H1 (cell line): ENCODE data around the gene WDR35. TPM values are rescaled to one million over a fixed set of nuclear protein-coding genes. Genes with fewer than 3 reads are reported as not detected.

Experiments
- CTCF ChIA-PET: fragments of 300-600 bp; sonication (Branson Sonifier 250); formaldehyde crosslinking; loops from one replicate; lab custom pipeline; 2021; ENCODE audit not compliant: partially characterized antibody; lab: Charles Lee
- POLR2A ChIA-PET: fragments of 300-600 bp; sonication (Branson Sonifier 250); formaldehyde crosslinking; loops from one replicate; lab custom pipeline; 2021; ENCODE audit warnings: inconsistent platforms; ENCODE audit not compliant: partially characterized antibody; lab: Charles Lee
- DNase-seq, 2 experiments: peaks; one replicate each; pipeline versions ENCODE4 v3.0.0 to v3.0.0-alpha.2; 2010 to 2022; ENCODE audit warnings: low spot score in 2 of 2, low read depth in 1 of 2, mixed read lengths in 1 of 2
- FAIRE-seq: peaks from 2 replicates; lab custom pipeline; 2011; peaks lifted over from hg19 to GRCh38; lab: Jason Lieb, UNC
- H2AFZ ChIP-seq: 2 replicates; pipeline ENCODE4 v1.8.1; 2012; ENCODE audit warnings: low read length, inconsistent platforms
- H2AK5ac ChIP-seq: 2 replicates; pipeline ENCODE4 v1.6.1; 2013; ENCODE audit warnings: low read depth, low read length
- H2BK120ac ChIP-seq: replicated peaks from 2 replicates; pipeline ENCODE3; 2013; ENCODE audit warnings: low read depth, low read length, inconsistent platforms
- H2BK12ac ChIP-seq: 2 replicates; pipeline ENCODE4 v1.6.1; 2013; ENCODE audit warnings: low read depth, low read length
- H2BK15ac ChIP-seq: 2 replicates; pipeline ENCODE4 v1.6.1; 2013; ENCODE audit warnings: low read length
- H2BK20ac ChIP-seq: 2 replicates; pipeline ENCODE4 v1.6.1; 2013; ENCODE audit warnings: low read length
- H2BK5ac ChIP-seq: 2 replicates; pipeline ENCODE4 v1.6.1; 2013; ENCODE audit warnings: low read depth, low read length
- H3K14ac ChIP-seq: 2 replicates; pipeline ENCODE4 v1.6.1; 2013; ENCODE audit warnings: inconsistent platforms; ENCODE audit not compliant: insufficient read length
- H3K18ac ChIP-seq: 2 replicates; pipeline ENCODE4 v1.6.1; 2013; ENCODE audit warnings: low read length; ENCODE audit errors: extremely low read depth
- H3K23ac ChIP-seq: 2 replicates; pipeline ENCODE4 v1.6.1; 2013; ENCODE audit warnings: inconsistent platforms; ENCODE audit not compliant: insufficient read length
- H3K23me2 ChIP-seq: 2 replicates; pipeline ENCODE4 v1.6.1; 2013; ENCODE audit warnings: low read depth, low read length
- H3K27ac ChIP-seq: 2 replicates; pipeline ENCODE4 v1.6.1; 2011; ENCODE audit warnings: low read depth, low read length, inconsistent platforms
- H3K27me3 ChIP-seq, 4 experiments: replicated peaks in 1 of 4; 1 replicate in 1 of 4; 2 replicates in 3 of 4; pipeline versions ENCODE4 v1.6.1 to v1.8.1; 2011 to 2013; ENCODE audit warnings: low read length in 3 of 4, mild to moderate bottlenecking in 3 of 4, inconsistent platforms in 2 of 4, mixed read lengths in 2 of 4, moderate library complexity in 1 of 4; ENCODE audit not compliant: control insufficient read depth in 3 of 4, insufficient read depth in 3 of 4; ENCODE audit errors: extremely low read depth in 1 of 4
- H3K36me3 ChIP-seq, 4 experiments: 2 replicates each; pipeline versions ENCODE4 v1.6.1 to v1.8.1; 2011 to 2013; ENCODE audit warnings: mild to moderate bottlenecking in 4 of 4, low read length in 3 of 4, moderate library complexity in 2 of 4, control low read depth in 1 of 4, inconsistent platforms in 1 of 4; ENCODE audit not compliant: insufficient read depth in 4 of 4, control insufficient read depth in 2 of 4
- H3K4ac ChIP-seq: replicated peaks from 2 replicates; pipeline ENCODE3; 2013; ENCODE audit warnings: low read length, low read depth, mixed read lengths, inconsistent platforms; ENCODE audit not compliant: insufficient read length
- H3K4me1 ChIP-seq, 4 experiments: replicated peaks in 1 of 4; 1 replicate in 1 of 4; 2 replicates in 3 of 4; pipeline versions ENCODE4 v1.6.1 to v1.8.1; 2011 to 2013; ENCODE audit warnings: low read length in 3 of 4, inconsistent platforms in 2 of 4, mixed read lengths in 1 of 4; ENCODE audit not compliant: insufficient read depth in 4 of 4, control insufficient read depth in 3 of 4
- H3K4me2 ChIP-seq, 2 experiments: 2 replicates each; pipeline versions ENCODE4 v1.6.1 to v1.8.1; 2011 to 2013; ENCODE audit warnings: low read depth in 2 of 2, low read length in 2 of 2, control low read depth in 1 of 2, inconsistent platforms in 1 of 2, mild to moderate bottlenecking in 1 of 2; ENCODE audit not compliant: insufficient read depth in 1 of 2
- H3K4me3 ChIP-seq, 4 experiments: fragments of 200-600, 300-600 bp in 1 of 4; sonication (generic), shearing (Covaris generic), sonication (Bioruptor Twin) in 1 of 4; 2 replicates each; pipeline versions ENCODE4 v1.5.1 to v1.8.1; 2011 to 2016; ENCODE audit warnings: low read length in 4 of 4, low read depth in 3 of 4, control low read depth in 2 of 4, inconsistent platforms in 2 of 4, mild to moderate bottlenecking in 2 of 4, mixed read lengths in 1 of 4, moderate library complexity in 1 of 4; ENCODE audit not compliant: insufficient read depth in 2 of 4; ENCODE audit errors: extremely low read depth in 1 of 4
- H3K56ac ChIP-seq: replicated peaks from 2 replicates; pipeline ENCODE3; 2013; ENCODE audit warnings: low read depth, mild to moderate bottlenecking, mixed read lengths, low read length, inconsistent platforms; ENCODE audit not compliant: insufficient read length
- H3K79me1 ChIP-seq: 2 replicates; pipeline ENCODE4 v1.6.1; 2013; ENCODE audit warnings: low read depth, low read length, control low read depth
- H3K79me2 ChIP-seq, 2 experiments: 2 replicates each; pipeline versions ENCODE4 v1.6.1 to v1.8.1; 2012 to 2013; ENCODE audit warnings: low read length in 2 of 2, mild to moderate bottlenecking in 2 of 2, inconsistent platforms in 1 of 2; ENCODE audit not compliant: insufficient read depth in 2 of 2, control insufficient read depth in 1 of 2
- H3K9ac ChIP-seq, 4 experiments: replicated peaks in 1 of 4; 1 replicate in 1 of 4; 2 replicates in 3 of 4; pipeline versions ENCODE4 v1.6.1 to v1.8.1; 2011 to 2013; ENCODE audit warnings: low read depth in 3 of 4, low read length in 3 of 4, control low read depth in 2 of 4, mild to moderate bottlenecking in 2 of 4, moderate library complexity in 2 of 4, inconsistent platforms in 1 of 4; ENCODE audit errors: extremely low read depth in 1 of 4
- H3K9me3 ChIP-seq, 2 experiments: 2 replicates each; pipeline versions ENCODE4 v1.6.1 to v1.8.1; 2012 to 2013; ENCODE audit warnings: mild to moderate bottlenecking in 2 of 2, moderate library complexity in 2 of 2, control low read depth in 1 of 2, inconsistent platforms in 1 of 2, low read depth in 1 of 2, low read length in 1 of 2, mixed read lengths in 1 of 2; ENCODE audit not compliant: insufficient read depth in 2 of 2
- H4K20me1 ChIP-seq, 2 experiments: replicated peaks in 1 of 2; 2 replicates each; pipeline versions ENCODE3 to v1.8.1; 2011 to 2013; ENCODE audit warnings: inconsistent platforms in 2 of 2, low read length in 2 of 2, mild to moderate bottlenecking in 1 of 2; ENCODE audit not compliant: insufficient read depth in 2 of 2, control insufficient read depth in 1 of 2
- H4K5ac ChIP-seq: 2 replicates; pipeline ENCODE4 v1.6.1; 2013; ENCODE audit warnings: low read length, low read depth, mixed read lengths, inconsistent platforms; ENCODE audit not compliant: insufficient read length
- H4K8ac ChIP-seq: 2 replicates; pipeline ENCODE4 v1.8.0; 2013; ENCODE audit warnings: mild to moderate bottlenecking, moderate library complexity, low read length, inconsistent platforms; ENCODE audit not compliant: insufficient read depth; ENCODE audit errors: extremely low read depth
- H4K91ac ChIP-seq: replicated peaks from 2 replicates; pipeline ENCODE3; 2013; ENCODE audit warnings: low read length, mixed read lengths, inconsistent platforms; ENCODE audit not compliant: insufficient read length
- BRCA1 ChIP-seq: IDR thresholded peaks from 2 replicates; pipeline ENCODE4 v1.6.1; 2012; ENCODE audit warnings: low read depth, low read length, improper control_type of control experiment
- FOSL1 ChIP-seq: IDR thresholded peaks from 2 replicates; pipeline ENCODE4 v1.6.1; 2011; ENCODE audit warnings: mild to moderate bottlenecking, low read depth, low read length, moderate library complexity; ENCODE audit not compliant: insufficient read depth
- GTF2F1 ChIP-seq: IDR thresholded peaks from 2 replicates; pipeline ENCODE4 v1.6.1; 2012; ENCODE audit warnings: low read depth, low read length, improper control_type of control experiment, borderline replicate concordance
- KDM5A ChIP-seq: fragments of 200-600 bp; IDR thresholded peaks from 2 replicates; pipeline ENCODE4 v1.7.1; 2012; ENCODE audit warnings: mild to moderate bottlenecking, low read length, inconsistent platforms, mixed read lengths
- POLR2A ChIP-seq, 2 experiments: IDR thresholded peaks; 1 replicate in 1 of 2; 2 replicates in 1 of 2; pipeline ENCODE4 v1.6.1; 2011; ENCODE audit warnings: low read depth in 2 of 2, low read length in 2 of 2, mild to moderate bottlenecking in 2 of 2; ENCODE audit errors: control extremely low read depth in 1 of 2
- RBBP5 ChIP-seq: IDR thresholded peaks from 2 replicates; pipeline ENCODE4 v1.7.1; 2012; ENCODE audit warnings: low read depth, mild to moderate bottlenecking, inconsistent platforms, low read length, moderate library complexity, borderline replicate concordance
- SIN3A ChIP-seq, 2 experiments: IDR thresholded peaks in 1 of 2; conservative IDR thresholded peaks in 1 of 2; 2 replicates each; pipeline ENCODE4 v1.6.1; 2011 to 2012; ENCODE audit warnings: low read length in 2 of 2, improper control_type of control experiment in 1 of 2, low read depth in 1 of 2, mild to moderate bottlenecking in 1 of 2
- SIX5 ChIP-seq: IDR thresholded peaks from 2 replicates; pipeline ENCODE4 v1.6.1; 2011; ENCODE audit warnings: mild to moderate bottlenecking, low read depth, low read length
- TEAD4 ChIP-seq: IDR thresholded peaks from 2 replicates; pipeline ENCODE4 v1.6.1; 2012; ENCODE audit warnings: low read depth, low read length, inconsistent platforms, mixed read lengths
- YY1 ChIP-seq: IDR thresholded peaks from 2 replicates; pipeline ENCODE4 v1.6.1; 2011; ENCODE audit warnings: low read depth, mild to moderate bottlenecking, low read length
- WGBS, 2 experiments: shearing (Covaris generic) in 1 of 2; methylation state at CpG; one replicate each; pipeline versions ENCODE4 v1.1.6 to v1.1.7; 2013 to 2015; ENCODE audit warnings: low lambda C conversion rate in 2 of 2, mixed read lengths in 2 of 2, inconsistent platforms in 1 of 2, low coverage in 1 of 2, missing lambda C conversion rate in 1 of 2; ENCODE audit not compliant: insufficient replicate concordance in 2 of 2, insufficient coverage in 1 of 2, insufficient read length in 1 of 2; ENCODE audit errors: extremely low coverage in 1 of 2, missing lambda C conversion rate in 1 of 2; 5-methylcytosine and 5-hydroxymethylcytosine counted together
- polyA plus RNA-seq, 7 experiments: library from polyadenylated mRNA; depleted of rRNA in 3 of 7; stranded (reverse) in 5 of 7; unstranded in 2 of 7; fragments of >200 nt in 5 of 7; fragments of 200-250 nt in 2 of 7; gene quantifications; 1 replicate in 5 of 7; 2 replicates in 1 of 7; 4 replicates in 1 of 7; pipeline versions ENCODE4 v1.2.1 to v1.2.3, GENCODE V29; 2011 to 2013; ENCODE audit warnings: missing spikeins in 2 of 7, mixed read lengths in 2 of 7
- total RNA-seq: library from RNA; stranded (reverse); fragmentation: NEBNext Ultra II Directional; extraction: Animal tissue kit (Norgen Biotek cat#: 25700); gene quantifications from 2 replicates; pipeline ENCODE4 v1.2.1, GENCODE V29; 2021
- TF ChIP-seq, protein P1 (sequence below): IDR thresholded peaks from 2 replicates; pipeline ENCODE4 v1.6.1; 2012; ENCODE audit warnings: inconsistent platforms

The WDR35 gene
- total and polyA plus RNA-seq, 2 of the 8 experiments (the other 6 are each of a cell fraction or from before 2014, with no cell fraction given) = 9.0 to 25.5 TPM

DNA sequence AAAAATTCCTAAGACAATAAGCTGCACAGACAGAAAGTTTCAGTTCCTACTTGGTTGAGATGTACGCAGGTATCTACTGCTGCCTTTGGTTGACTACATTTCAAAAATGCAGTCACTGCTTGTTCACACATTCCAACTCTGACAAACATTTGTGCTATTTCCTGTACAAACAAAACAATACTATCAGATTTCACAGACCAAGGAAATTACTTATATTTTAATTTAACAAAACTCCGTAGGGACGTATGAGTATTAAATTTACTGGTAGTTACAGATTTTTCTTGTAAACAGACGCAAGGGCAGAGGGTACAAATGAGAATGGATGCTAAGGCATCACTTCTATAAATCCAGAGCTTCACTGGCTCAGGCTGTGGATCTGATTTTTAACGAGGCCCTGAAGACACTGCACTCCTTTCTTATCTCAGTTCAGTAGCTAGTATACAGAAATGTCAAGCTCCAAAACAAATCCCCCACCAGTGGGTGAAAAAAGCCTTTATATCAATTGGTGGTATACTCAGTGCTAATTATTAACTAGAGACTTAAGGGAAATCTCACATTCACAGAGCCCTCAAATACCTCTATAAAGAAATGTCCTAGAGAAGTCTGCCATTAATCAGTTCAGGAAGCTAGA is 56.4 kb downstream of the WDR35 start:
- H3K27me3 ChIP-seq = no peaks in the 10 kb centered on the region
- no peaks in the 10 kb centered on the region for H3K79me1 ChIP-seq
- H3K23me2 ChIP-seq = no peaks in the 10 kb centered on the region
- H2BK12ac ChIP-seq = no peak overlapping the region
- FAIRE-seq = no peak
- no peak overlapping the region for H2AFZ ChIP-seq
- POLR2A ChIA-PET = no interaction called here
- DNase-seq = no peak
- no peak overlapping the region for H3K56ac ChIP-seq
- H3K14ac ChIP-seq = no peak overlapping the region
- H3K4me1 ChIP-seq = no peaks in the 10 kb centered on the region
- no peak overlapping the region for H2BK20ac ChIP-seq
- H3K79me2 ChIP-seq = no peaks in the 10 kb centered on the region
- no peak overlapping the region for H4K5ac ChIP-seq
- CTCF ChIA-PET = interaction anchor here (1.3 to 1.4 kb wide), 2 partner anchors 82 to 292 kb away, joined by 3 to 7 read pairs; no protein-coding TSS in a partner anchor
- H2AK5ac ChIP-seq = no peak overlapping the region
- H2BK15ac ChIP-seq = no peak overlapping the region
- H3K4ac ChIP-seq = no peak overlapping the region
- no peak overlapping the region for H3K23ac ChIP-seq
- no peak overlapping the region for H3K4me3 ChIP-seq
- peaks cover 2% of the 10 kb centered on the region in 2 experiments; a peak in 3 of 4 replicates for H3K9me3 ChIP-seq
- H4K91ac ChIP-seq = no peak overlapping the region
- WGBS, 2 experiments = 93% methylated on average over 5 of the region's 5 CpGs; no CpG with 5 or more reads in 1 of the 2 experiments
- no peak overlapping the region for H3K18ac ChIP-seq
- no peak overlapping the region for H2BK5ac ChIP-seq
- no peak overlapping the region for H3K4me2 ChIP-seq
- no peak overlapping the region for H2BK120ac ChIP-seq
- H3K9ac ChIP-seq = no peak overlapping the region
- no peaks in the 10 kb centered on the region for H4K20me1 ChIP-seq
- peaks cover 3 to 70% (median 32%) of the 10 kb centered on the region in 4 experiments; a peak in 7 of 8 replicates for H3K36me3 ChIP-seq
- no peak overlapping the region for H3K27ac ChIP-seq
- H4K8ac ChIP-seq = no peak overlapping the region
- TF ChIP-seq TEAD4 (no peak), YY1 (no peak), RBBP5 (no peak), POLR2A (IDR thresholded peaks at IDR 0.05; ENCODE audit: control extremely low read depth in 1 of 2, low read depth in 2 of 2, low read length in 2 of 2) (no peak), FOSL1 (no peak), GTF2F1 (no peak), SIX5 (no peak), BRCA1 (no peak), KDM5A (no peak), SIN3A (conservative IDR thresholded peaks at IDR 0.05 in 1 of 2, IDR thresholded peaks at IDR 0.05 in 1 of 2; ENCODE audit: low read depth in 1 of 2, low read length in 2 of 2) (no peak)
- TF ChIP-seq, protein P1, sequence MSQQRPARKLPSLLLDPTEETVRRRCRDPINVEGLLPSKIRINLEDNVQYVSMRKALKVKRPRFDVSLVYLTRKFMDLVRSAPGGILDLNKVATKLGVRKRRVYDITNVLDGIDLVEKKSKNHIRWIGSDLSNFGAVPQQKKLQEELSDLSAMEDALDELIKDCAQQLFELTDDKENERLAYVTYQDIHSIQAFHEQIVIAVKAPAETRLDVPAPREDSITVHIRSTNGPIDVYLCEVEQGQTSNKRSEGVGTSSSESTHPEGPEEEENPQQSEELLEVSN = no peak
